Neuronal stem cell (in vitro differentiated cells): ENCODE measurements around the gene FGF11.
"Not testable (repeated sequence)": the region's sequence is repeated elsewhere in the genome, so short reads cannot be mapped to it uniquely, and the experiment has no call there.

Experiments used
- DNase-seq: peaks from one replicate; pipeline ENCODE4 v3.0.0-alpha.2; 2013; ENCODE audit warnings: low spot score
- H2AFZ ChIP-seq: one replicate; pipeline ENCODE4 v1.6.1; 2013; ENCODE audit warnings: mild to moderate bottlenecking, low read length, inconsistent platforms
- H2AK5ac ChIP-seq: 2 replicates; pipeline ENCODE4 v1.6.1; 2013; ENCODE audit warnings: low read depth, mild to moderate bottlenecking, inconsistent platforms, low read length, moderate library complexity, mixed read lengths
- H2BK120ac ChIP-seq: 2 replicates; pipeline ENCODE4 v1.6.1; 2013; ENCODE audit warnings: low read depth, mild to moderate bottlenecking, inconsistent platforms, low read length, moderate library complexity, mixed read lengths
- H2BK12ac ChIP-seq: one replicate; pipeline ENCODE4 v1.6.1; 2013; ENCODE audit warnings: low read length, inconsistent platforms
- H2BK15ac ChIP-seq: 2 replicates; pipeline ENCODE4 v1.6.1; 2013; ENCODE audit warnings: mild to moderate bottlenecking, low read length, inconsistent platforms, mixed read lengths
- H2BK5ac ChIP-seq: one replicate; pipeline ENCODE4 v1.6.1; 2013; ENCODE audit warnings: inconsistent platforms, mild to moderate bottlenecking, low read length, moderate library complexity
- H3K14ac ChIP-seq: one replicate; pipeline ENCODE4 v1.6.1; 2013; ENCODE audit warnings: low read length, inconsistent platforms
- H3K18ac ChIP-seq: 2 replicates; pipeline ENCODE4 v1.6.1; 2013; ENCODE audit warnings: low read length, inconsistent platforms
- H3K23ac ChIP-seq: 2 replicates; pipeline ENCODE4 v1.6.1; 2013; ENCODE audit warnings: low read depth, mild to moderate bottlenecking, mixed read lengths, low read length, inconsistent platforms; ENCODE audit not compliant: poor library complexity
- H3K27ac ChIP-seq: replicated peaks from 3 replicates; pipeline ENCODE4 v1.5.1; 2013; ENCODE audit warnings: low read length, inconsistent platforms
- H3K27me3 ChIP-seq, 3 experiments: 2 replicates each; pipeline ENCODE4 v1.6.1; 2013; ENCODE audit warnings: low read length in 3 of 3, mild to moderate bottlenecking in 2 of 3, inconsistent platforms in 1 of 3, low read depth in 1 of 3, mixed read lengths in 1 of 3, moderate library complexity in 1 of 3; ENCODE audit not compliant: control insufficient read depth in 3 of 3, insufficient read depth in 3 of 3
- H3K36me3 ChIP-seq, 2 donors: replicated peaks in 1 of 2; 2 replicates each; pipeline ENCODE4 v1.6.1; 2013; ENCODE audit warnings: low read length in 2 of 2; ENCODE audit not compliant: control insufficient read depth in 2 of 2, insufficient read depth in 2 of 2
- H3K4ac ChIP-seq: 2 replicates; pipeline ENCODE4 v1.6.1; 2013; ENCODE audit warnings: inconsistent platforms, mild to moderate bottlenecking, low read length, moderate library complexity
- H3K4me1 ChIP-seq, 2 donors: 1 replicate in 1 of 2; 2 replicates in 1 of 2; pipeline ENCODE4 v1.6.1; 2013; ENCODE audit warnings: low read length in 2 of 2, low read depth in 1 of 2; ENCODE audit not compliant: control insufficient read depth in 2 of 2, insufficient read depth in 1 of 2
- H3K4me2 ChIP-seq: one replicate; pipeline ENCODE4 v1.6.1; 2013; ENCODE audit warnings: mild to moderate bottlenecking, low read length, inconsistent platforms; ENCODE audit not compliant: insufficient read depth, poor library complexity, severe bottlenecking
- H3K4me3 ChIP-seq, 2 donors: 2 replicates each; pipeline ENCODE4 v1.5.1; 2013; ENCODE audit warnings: low read length in 2 of 2, mild to moderate bottlenecking in 2 of 2, inconsistent platforms in 1 of 2, moderate library complexity in 1 of 2
- H3K79me1 ChIP-seq: one replicate; pipeline ENCODE4 v1.6.1; 2013; ENCODE audit warnings: low read depth, mild to moderate bottlenecking, inconsistent platforms, low read length, moderate library complexity
- H3K9ac ChIP-seq: one replicate; pipeline ENCODE4 v1.6.1; 2013; ENCODE audit warnings: mild to moderate bottlenecking, low read depth, low read length, inconsistent platforms; ENCODE audit not compliant: poor library complexity
- H3K9me3 ChIP-seq, 2 donors: replicated peaks in 1 of 2; 2 replicates each; pipeline versions ENCODE3 to v1.6.1; 2013; ENCODE audit warnings: low read length in 2 of 2, mild to moderate bottlenecking in 2 of 2, inconsistent platforms in 1 of 2, low read depth in 1 of 2, mixed read lengths in 1 of 2, moderate library complexity in 1 of 2; ENCODE audit not compliant: control insufficient read depth in 2 of 2, insufficient read depth in 1 of 2
- H4K8ac ChIP-seq: one replicate; pipeline ENCODE4 v1.6.1; 2013; ENCODE audit warnings: low read depth, mild to moderate bottlenecking, inconsistent platforms, low read length, moderate library complexity
- H4K91ac ChIP-seq: one replicate; pipeline ENCODE4 v1.6.1; 2013; ENCODE audit warnings: low read length, low read depth, mild to moderate bottlenecking, inconsistent platforms; ENCODE audit not compliant: poor library complexity
- WGBS, 2 donors: extraction: QIAGEN DNeasy Blood & Tissue Kit; methylation state at CpG; one replicate each; pipeline ENCODE4 v1.1.7; 2013; ENCODE audit warnings: missing lambda C conversion rate in 2 of 2, mixed read lengths in 1 of 2; ENCODE audit not compliant: insufficient read length in 2 of 2, insufficient replicate concordance in 1 of 2; ENCODE audit errors: extremely low coverage in 2 of 2; 5-methylcytosine and 5-hydroxymethylcytosine counted together

Gene FGF11

DNA sequence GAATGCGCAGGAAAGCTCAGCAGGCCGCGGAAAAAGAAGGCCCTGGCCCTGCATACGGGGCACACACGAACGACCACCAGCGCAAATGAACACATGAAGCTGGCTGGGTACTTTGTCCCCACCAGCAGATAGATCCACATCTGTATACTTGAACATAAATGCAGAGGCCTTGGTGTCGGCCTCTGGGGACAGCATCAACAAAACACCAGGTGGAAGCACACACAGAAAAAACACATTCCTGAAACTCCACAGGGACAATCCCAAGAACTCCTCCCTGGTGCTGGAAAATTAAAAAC is 40.7 kb downstream of the FGF11 start:
- peaks cover 26 to 28% of the 10 kb centered on the region in 2 donors for H3K4me1 ChIP-seq
- peak overlapping the region; percentile 77 for H3K4me2 ChIP-seq
- no peak overlapping the region for H2BK5ac ChIP-seq
- H4K8ac ChIP-seq: no peak overlapping the region
- no peak for DNase-seq
- H3K9ac ChIP-seq: peak overlapping the region; percentile 99
- H2AFZ ChIP-seq: peak overlapping the region; percentile 88
- H3K4me3 ChIP-seq: peak overlapping the region; percentile 78 to 92
- H3K4ac ChIP-seq: no peak overlapping the region
- H2BK12ac ChIP-seq: no peak overlapping the region
- no peak overlapping the region for H4K91ac ChIP-seq
- peak overlapping the region; percentile 95 for H2AK5ac ChIP-seq
- no peak overlapping the region for H3K23ac ChIP-seq
- peak overlapping the region; percentile 10 for H2BK120ac ChIP-seq
- peak overlapping the region; percentile 26 for H3K27ac ChIP-seq
- peak overlapping the region; percentile 94 for H3K14ac ChIP-seq
- H3K18ac ChIP-seq: peak overlapping the region; percentile 95
- peaks cover 0 to 3% of the 10 kb centered on the region in 2 donors for H3K36me3 ChIP-seq
- H3K27me3 ChIP-seq: no peaks in the 10 kb centered on the region
- no CpG with 5 or more reads among the region's 8 CpGs for WGBS, 2 donors
- peaks cover 12% of the 10 kb centered on the region for H3K79me1 ChIP-seq
- no peaks in the 10 kb centered on the region for H3K9me3 ChIP-seq
- H2BK15ac ChIP-seq: peak overlapping the region; percentile 72

DNA sequence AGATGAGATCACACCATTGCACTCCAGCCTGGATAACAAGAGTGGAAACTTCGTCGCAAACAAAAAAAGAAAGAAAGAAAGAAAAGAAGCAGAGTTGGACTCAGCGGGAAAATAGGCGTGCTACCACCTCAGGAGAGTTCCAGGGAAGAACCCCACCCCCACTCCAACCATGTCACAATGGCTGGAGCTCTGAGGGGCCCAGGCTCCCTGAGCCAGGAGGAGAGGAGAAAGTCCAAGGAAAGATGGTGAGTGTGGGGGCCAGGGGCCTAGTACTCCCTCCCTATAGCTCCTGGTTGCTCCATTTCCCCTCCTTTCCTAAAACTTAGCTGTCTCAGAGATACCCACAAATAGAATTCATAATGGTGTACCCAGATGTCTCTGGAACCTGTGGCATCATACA is 42.0 kb downstream of the FGF11 start, which contains the start of gene SLC35G6:
TSS of gene SLC35G6 (plus strand) at position 172 of the 400 bp plus-strand sequence. CDS start at position 243, 71 bp downstream.
- Histone ChIP-seq H3K4me3 (peak within 1 kb of the TSS in 1 of 2 donors; percentile 92), H3K4ac (peak within 1 kb of the TSS; percentile 46), H2AK5ac (peak within 1 kb of the TSS; percentile 60), H3K4me1 (peaks cover 28 to 34% of the 10 kb centered on the region in 2 donors), H2BK15ac (peak within 1 kb of the TSS; percentile 40), H3K23ac (peak within 1 kb of the TSS; percentile 25), H3K4me2 (peak within 1 kb of the TSS; percentile 77), H2BK5ac (peak within 1 kb of the TSS; percentile 43), H2AFZ (peak within 1 kb of the TSS; percentile 88)
- DNase-seq, H3K27ac ChIP-seq, H3K18ac ChIP-seq, H4K8ac ChIP-seq, H2BK120ac ChIP-seq, H3K36me3 ChIP-seq, H3K9ac ChIP-seq, H3K14ac ChIP-seq, H4K91ac ChIP-seq, H3K9me3 ChIP-seq, H3K79me1 ChIP-seq, H3K27me3 ChIP-seq, H2BK12ac ChIP-seq: not testable (repeated sequence)
- no CpG with 5 or more reads among the region's 4 CpGs for WGBS, 2 donors

DNA sequence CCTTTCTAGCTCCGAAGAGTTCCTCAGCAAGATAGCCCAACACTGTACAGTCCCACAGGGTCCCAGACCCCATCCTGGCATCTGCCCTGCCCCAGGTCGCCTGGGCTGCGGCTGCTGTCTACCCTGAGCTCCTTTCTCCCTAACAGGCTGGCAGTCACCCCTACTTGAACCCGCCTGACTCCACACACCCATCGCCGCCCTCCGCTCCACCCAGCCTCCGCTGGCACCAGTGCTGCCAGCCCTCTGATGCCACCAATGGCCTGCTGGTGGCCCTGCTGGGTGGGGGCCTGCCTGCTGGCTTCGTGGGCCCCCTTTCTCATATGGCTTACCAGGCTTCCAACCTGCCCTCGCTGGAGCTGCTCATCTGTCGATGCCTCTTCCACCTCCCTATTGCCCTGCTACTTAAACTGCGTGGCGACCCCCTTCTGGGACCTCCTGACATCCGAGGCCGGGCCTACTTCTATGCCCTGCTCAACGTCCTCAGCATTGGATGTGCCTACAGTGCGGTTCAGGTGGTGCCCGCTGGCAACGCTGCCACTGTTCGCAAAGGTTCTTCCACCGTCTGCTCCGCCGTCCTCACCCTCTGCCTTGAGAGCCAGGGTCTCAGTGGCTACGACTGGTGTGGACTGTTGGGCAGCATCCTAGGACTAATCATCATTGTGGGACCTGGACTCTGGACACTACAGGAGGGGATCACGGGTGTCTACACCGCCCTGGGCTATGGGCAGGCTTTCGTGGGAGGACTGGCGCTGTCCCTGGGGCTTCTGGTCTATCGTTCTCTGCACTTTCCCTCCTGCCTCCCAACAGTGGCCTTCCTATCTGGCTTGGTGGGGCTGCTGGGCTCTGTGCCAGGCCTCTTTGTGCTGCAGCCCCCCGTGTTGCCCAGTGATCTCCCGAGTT is 42.8 kb downstream of the FGF11 start:
- not testable (repeated sequence) for H3K18ac ChIP-seq, H3K4me2 ChIP-seq, H3K9ac ChIP-seq, H3K27ac ChIP-seq, H2BK12ac ChIP-seq, H3K79me1 ChIP-seq, H4K8ac ChIP-seq, H2BK120ac ChIP-seq, H3K27me3 ChIP-seq, H3K9me3 ChIP-seq, DNase-seq, H3K14ac ChIP-seq, H2AFZ ChIP-seq
- peak overlapping the region; percentile 60 for H2AK5ac ChIP-seq
- peak overlapping the region; percentile 22 for H4K91ac ChIP-seq
- peak overlapping the region; percentile 62 for H2BK15ac ChIP-seq
- no CpG with 5 or more reads among the region's 31 CpGs for WGBS, 2 donors
- peak overlapping the region; percentile 43 for H2BK5ac ChIP-seq
- peaks cover 0 to 15% of the 10 kb centered on the region in 2 donors for H3K36me3 ChIP-seq
- peaks cover 28 to 36% of the 10 kb centered on the region in 2 donors for H3K4me1 ChIP-seq
- peak overlapping the region; percentile 80 for H3K23ac ChIP-seq
- H3K4ac ChIP-seq: peak overlapping the region; percentile 46
- H3K4me3 ChIP-seq: peak overlapping the region in 1 of 2 donors; percentile 68

DNA sequence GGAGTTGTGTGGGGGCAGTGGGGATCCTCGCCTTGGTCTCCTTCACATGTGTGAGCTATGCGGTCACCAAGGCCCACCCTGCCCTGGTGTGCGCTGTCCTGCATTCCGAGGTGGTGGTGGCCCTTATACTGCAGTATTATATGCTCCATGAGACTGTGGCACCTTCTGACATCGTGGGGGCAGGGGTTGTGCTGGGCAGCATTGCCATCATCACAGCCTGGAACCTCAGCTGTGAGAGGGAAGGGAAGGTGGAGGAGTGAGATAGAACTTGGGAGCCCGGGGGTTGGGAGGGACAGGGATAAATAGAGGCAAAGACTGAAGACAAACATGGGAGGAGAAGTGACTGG is 43.4 kb downstream of the FGF11 start:
- not testable (repeated sequence) for H3K4ac ChIP-seq, H3K18ac ChIP-seq, H3K9ac ChIP-seq, H3K14ac ChIP-seq, H2BK120ac ChIP-seq, H2BK12ac ChIP-seq, DNase-seq, H3K79me1 ChIP-seq, H3K4me2 ChIP-seq, H3K9me3 ChIP-seq, H3K27me3 ChIP-seq
- Histone ChIP-seq H2BK15ac (peak overlapping the region; percentile 62), H4K8ac (peak overlapping the region; percentile 72), H2AK5ac (peak overlapping the region; percentile 53), H2AFZ (peak overlapping the region; percentile 96), H3K4me1 (peaks cover 25 to 31% of the 10 kb centered on the region in 2 donors), H3K23ac (peak overlapping the region; percentile 80), H3K36me3 (peaks cover 0 to 21% of the 10 kb centered on the region in 2 donors), H4K91ac (peak overlapping the region; percentile 46), H3K27ac (peak overlapping the region; percentile 97), H3K4me3 (peak overlapping the region in 1 of 2 donors; percentile 68), H2BK5ac (peak overlapping the region; percentile 14)
- whole genome bisulfite sequencing, 2 donors: no CpG with 5 or more reads among the region's 6 CpGs
